GM19193 (cell line): ENCODE data around the gene TOX2.

ENCODE experiments used
- POLR2A ChIP-seq: IDR thresholded peaks from 4 replicates; pipeline ENCODE4 v1.6.1; 2011; ENCODE audit not compliant: insufficient read depth, insufficient read length; ENCODE audit errors: extremely low read depth

TOX2 gene

DNA sequence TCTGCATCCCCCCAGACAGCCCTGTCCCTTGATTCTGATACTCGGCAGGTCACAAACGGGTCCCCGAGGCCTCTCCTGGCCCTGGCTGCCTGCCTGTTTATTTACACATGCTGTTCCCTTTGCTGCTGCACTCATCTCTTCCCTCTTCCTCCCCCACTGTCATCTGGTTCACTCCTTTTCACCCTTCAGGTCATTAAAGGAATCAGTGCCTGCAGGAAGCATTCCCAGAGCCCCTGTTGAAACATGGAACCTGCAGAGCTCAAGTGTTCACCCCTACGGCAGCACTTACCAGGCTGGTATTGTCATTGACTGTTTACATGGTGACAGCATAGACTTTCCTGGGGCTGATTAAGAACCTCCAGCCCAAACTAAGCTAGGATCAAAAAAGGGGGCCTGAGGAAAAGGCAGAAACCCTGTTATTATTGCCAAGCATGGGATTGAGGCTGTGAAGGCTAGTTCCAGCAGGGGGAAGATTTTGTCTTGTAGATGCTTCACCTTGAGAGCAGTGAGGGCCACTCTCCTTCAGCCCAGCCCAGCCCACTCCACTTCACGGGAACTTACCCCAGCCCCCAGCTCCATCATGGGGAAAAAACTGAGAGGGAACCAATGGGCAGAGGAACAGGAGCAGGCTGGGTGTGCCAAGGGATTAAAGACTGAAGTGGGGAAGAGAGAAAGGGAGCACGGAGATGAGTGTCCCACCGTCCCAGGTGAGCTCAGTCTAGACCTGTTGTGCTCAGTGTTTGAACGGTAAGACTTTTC is 199.1 kb downstream of the TOX2 start:
- no peak for TF ChIP-seq POLR2A

DNA sequence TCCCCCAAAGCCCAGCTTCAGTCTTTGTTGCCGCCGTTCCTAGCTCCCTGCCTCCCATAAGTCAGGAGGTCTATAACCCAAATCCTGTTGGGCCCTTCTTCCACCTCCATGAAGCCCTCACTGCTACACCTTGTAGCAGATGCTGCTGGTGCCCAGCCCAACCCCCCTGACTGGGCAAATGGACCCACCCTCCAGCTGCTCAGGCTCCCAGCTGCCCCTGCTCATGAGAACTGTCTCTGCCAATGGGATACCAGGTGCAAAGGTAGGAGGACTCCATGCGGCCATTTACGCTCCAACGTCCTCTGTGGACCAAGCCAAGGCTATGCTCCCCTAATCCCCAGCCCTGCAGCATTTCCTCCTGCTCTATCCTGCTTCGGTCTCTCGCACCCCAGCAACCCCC is 200.5 kb downstream of the TOX2 start:
- no peak for TF ChIP-seq POLR2A

DNA sequence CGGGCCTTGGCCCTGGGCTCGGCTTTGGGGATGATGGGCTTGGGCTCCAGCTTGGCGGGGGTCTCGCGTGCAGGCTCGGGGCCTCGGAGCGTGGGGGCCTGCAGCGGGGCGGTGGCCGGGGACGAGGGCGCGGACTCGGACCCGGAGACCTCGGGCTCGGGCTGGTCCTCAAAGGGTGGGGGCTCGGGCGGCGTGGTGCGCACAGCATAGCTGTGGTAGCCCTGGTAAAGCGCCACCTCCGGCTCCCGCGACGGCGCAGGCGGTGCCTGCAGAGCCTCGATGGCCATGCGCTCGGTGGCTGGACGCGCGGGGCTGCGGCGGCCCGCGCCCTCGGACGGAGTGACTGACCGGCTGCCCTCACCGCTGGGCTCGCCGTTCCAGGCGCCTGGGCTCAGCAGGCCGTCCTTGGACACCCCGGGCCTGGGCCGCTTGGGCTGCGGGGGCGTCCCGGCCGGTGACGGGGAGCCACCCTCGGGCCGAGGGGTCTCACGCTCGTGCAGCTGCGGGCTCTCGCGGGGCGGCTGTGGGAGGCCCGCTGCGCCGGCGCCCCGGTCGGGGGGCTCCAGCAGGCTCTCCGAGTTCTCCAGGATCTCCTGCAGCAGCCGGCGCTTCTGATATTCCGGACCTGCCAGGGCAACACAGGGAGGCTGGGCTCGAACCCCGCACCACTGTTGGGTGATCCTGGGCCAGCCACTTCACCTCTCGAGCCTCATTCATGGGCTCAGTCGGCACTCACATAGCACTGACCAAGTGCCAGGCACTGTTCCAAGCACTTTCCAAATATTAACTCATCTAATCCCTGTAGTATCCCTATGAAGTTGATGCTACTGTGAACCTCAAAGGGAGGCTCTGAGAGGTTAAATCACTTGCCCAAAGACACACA is 201.4 kb downstream of the TOX2 start:
- no peak for TF ChIP-seq POLR2A

DNA sequence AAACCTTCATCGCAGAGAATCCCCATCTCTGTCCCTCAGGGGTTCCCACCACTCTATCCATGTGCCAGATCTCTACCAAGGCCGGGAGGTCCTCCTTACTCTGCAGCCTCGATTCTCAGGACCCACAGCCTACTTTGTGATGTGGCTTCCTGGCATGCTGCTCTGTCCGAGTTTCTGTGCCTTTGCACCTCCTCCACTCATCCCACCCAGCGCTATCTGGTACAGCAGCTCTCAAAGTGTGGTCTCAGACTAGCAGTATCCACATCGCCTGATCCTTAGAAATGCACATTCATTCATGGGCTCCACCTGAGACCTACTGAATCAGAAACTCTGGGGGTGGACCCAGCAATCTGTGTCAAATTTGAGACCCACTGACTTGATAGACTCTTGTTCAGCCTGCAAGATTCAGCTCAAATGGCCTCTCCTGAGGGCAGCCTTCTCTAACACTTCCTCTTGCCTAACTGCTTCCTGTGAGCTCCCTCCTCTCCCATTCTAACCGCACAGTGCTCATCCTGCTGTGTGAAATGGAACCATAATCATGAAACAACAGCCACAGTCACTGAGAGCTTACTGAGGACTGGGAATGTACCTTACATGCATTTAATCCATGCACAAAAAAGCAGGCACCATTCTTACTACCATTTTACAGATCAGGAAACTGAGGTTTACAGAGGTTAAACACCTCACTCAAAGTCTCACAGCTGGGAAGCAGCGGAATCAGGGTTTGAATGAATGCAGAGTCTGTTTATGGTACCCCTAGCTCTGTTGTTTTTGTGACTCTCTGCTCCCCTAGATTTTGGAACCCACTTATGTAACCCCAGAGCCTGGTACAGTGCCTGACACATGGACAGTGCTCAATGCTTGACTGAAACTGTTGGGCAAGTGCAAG is 202.9 kb downstream of the TOX2 start:
- no peak for TF ChIP-seq POLR2A

DNA sequence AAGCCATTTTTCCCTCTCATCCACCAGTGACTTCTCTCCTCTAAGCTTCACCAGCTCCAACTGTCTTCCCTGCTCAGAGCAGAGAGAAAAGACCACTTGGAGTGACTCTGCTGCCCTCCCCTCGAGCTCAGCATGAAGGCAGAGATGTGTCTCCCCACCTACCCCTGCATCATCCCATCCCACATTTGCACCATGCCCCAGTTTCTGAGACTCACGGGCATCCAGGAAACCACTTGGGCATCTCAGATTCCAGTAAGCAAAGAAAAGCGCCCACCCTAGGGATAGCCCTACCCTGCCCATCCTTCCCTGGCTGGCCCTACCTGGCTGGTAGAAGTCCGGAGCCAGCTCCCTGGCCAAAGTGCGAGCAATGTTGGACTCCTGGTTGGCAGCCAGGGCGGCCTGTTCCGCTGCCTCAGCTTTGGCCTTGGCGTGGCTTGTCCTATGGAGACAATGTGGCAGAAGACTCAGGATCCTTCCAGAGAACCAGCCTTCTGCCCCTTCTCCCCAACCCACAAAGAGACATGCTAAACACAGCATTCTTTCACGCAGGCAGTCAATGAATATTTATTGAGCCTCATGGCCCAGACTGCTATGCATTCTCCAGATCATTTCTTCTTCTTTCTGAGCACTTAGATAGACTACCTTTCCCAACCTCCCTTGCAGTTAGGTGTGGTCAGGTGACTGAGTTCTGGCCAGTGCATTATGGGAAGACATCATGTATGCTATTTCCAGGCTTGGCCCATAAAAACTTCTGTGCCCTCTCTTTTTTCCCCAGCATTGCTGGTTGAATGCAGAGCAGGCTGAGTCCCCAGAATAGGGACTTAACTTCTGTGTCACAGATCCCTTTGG is 203.8 kb downstream of the TOX2 start:
- no peak for TF ChIP-seq POLR2A
